ENCODE measurements around the gene NRG4. TPM values are rescaled to one million over a fixed set of nuclear protein-coding genes. Genes with fewer than 3 reads are reported as not detected.
A peak's percentile ranks its signal among the peaks of the same experiment; 100 is the strongest.

Gene NRG4
- total RNA-seq, 1 experiment from 2014 or later: 0.95 TPM

DNA sequence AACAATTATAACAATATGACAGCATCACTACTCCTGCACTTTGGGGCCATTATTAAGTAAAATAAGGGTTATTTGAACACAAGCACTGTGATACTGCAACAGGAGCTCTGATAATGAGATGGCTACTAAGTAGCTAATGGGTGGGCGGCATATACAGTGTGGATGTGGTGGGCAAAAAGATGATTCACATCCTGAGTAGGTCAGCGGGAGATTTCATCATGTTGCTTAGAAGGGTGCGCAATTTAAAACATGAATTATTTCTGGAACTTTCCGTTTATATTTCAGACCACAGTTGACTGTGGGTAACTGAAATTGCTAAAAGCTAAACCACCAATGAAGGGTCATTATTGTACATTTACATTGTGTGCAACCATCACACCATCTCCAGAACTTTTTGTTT, 66.3 kb downstream of the NRG4 start:
- no peaks in the 10 kb centered on the region for H3K36me3 ChIP-seq (ENCODE audit: control insufficient read depth, insufficient read depth, low read length)
- Mint-ChIP-seq H3K27me3 (ENCODE audit: insufficient read depth, unreplicated experiment) (no peaks in the 10 kb centered on the region), H3K27ac (ENCODE audit: unreplicated experiment) (no peak overlapping the region), H3K4me1 (ENCODE audit: low read depth, unreplicated experiment) (no peaks in the 10 kb centered on the region), H3K9me3 (ENCODE audit: unreplicated experiment) (no peaks in the 10 kb centered on the region), H3K36me3 (ENCODE audit: insufficient read depth, unreplicated experiment) (no peaks in the 10 kb centered on the region), H3K4me3 (ENCODE audit: unreplicated experiment) (no peak overlapping the region)
- DNase-seq: no peak
- ChIA-PET POLR2A (no interaction called here), CTCF (no interaction called here)
- no peak for TF ChIP-seq CTCF (IDR thresholded peaks at IDR 0.05; ENCODE audit: insufficient read depth in 1 of 2, low read depth in 1 of 2, low read length in 1 of 2, severe bottlenecking in 1 of 2, unreplicated experiment in 1 of 2)
- no peak overlapping the region for H3K4me3 ChIP-seq (ENCODE audit: low read depth, low read length)
- H3K9me3 ChIP-seq: no peaks in the 10 kb centered on the region
- no peaks in the 10 kb centered on the region for H3K27me3 ChIP-seq (replicated peaks; ENCODE audit: control insufficient read depth, insufficient read depth, low read length)
- no peaks in the 10 kb centered on the region for H3K4me1 ChIP-seq
- BruUV-seq (replicated peaks): no TSS peak
- intact Hi-C loops (cut with micrococcal nuclease; ENCODE audit: unreplicated experiment): loop anchor here (5.0 kb wide), 1 partner anchor 86 kb away; no protein-coding TSS in a partner anchor

- ChIA-PET CTCF (no interaction called here), POLR2A (no interaction called here)
- no peak overlapping the region for H3K4me3 ChIP-seq (ENCODE audit: low read depth, low read length)
- no peaks in the 10 kb centered on the region for H3K4me1 ChIP-seq
- H3K9me3 Mint-ChIP-seq (ENCODE audit: unreplicated experiment): no peaks in the 10 kb centered on the region
- intact Hi-C loops (cut with micrococcal nuclease; ENCODE audit: unreplicated experiment): no loop called here
- no peaks in the 10 kb centered on the region for H3K27me3 ChIP-seq (replicated peaks; ENCODE audit: control insufficient read depth, insufficient read depth, low read length)
- H3K27me3 Mint-ChIP-seq (ENCODE audit: insufficient read depth, unreplicated experiment): no peaks in the 10 kb centered on the region
- DNase-seq: no peak
- no peak for TF ChIP-seq CTCF (IDR thresholded peaks at IDR 0.05; ENCODE audit: insufficient read depth in 1 of 2, low read depth in 1 of 2, low read length in 1 of 2, severe bottlenecking in 1 of 2, unreplicated experiment in 1 of 2)
- H3K36me3 Mint-ChIP-seq (ENCODE audit: insufficient read depth, unreplicated experiment): peaks cover 13% of the 10 kb centered on the region
- H3K27ac Mint-ChIP-seq (ENCODE audit: unreplicated experiment): no peak overlapping the region
- H3K9me3 ChIP-seq: no peaks in the 10 kb centered on the region
- H3K4me3 Mint-ChIP-seq (ENCODE audit: unreplicated experiment): no peak overlapping the region
- TSS peak; percentile 14 for BruUV-seq (replicated peaks)
- H3K4me1 Mint-ChIP-seq (ENCODE audit: low read depth, unreplicated experiment): no peaks in the 10 kb centered on the region
- no peaks in the 10 kb centered on the region for H3K36me3 ChIP-seq (ENCODE audit: control insufficient read depth, insufficient read depth, low read length)
Observed at GRCh38 chr15:75943713-75944215, 68.5 kb downstream of the NRG4 start.

- ChIA-PET POLR2A (no interaction called here), CTCF (no interaction called here)
- intact Hi-C loops (cut with micrococcal nuclease; ENCODE audit: unreplicated experiment): no loop called here
- no peaks in the 10 kb centered on the region for H3K27me3 Mint-ChIP-seq (ENCODE audit: insufficient read depth, unreplicated experiment)
- no peaks in the 10 kb centered on the region for H3K9me3 ChIP-seq
- H3K36me3 Mint-ChIP-seq (ENCODE audit: insufficient read depth, unreplicated experiment): peaks cover 18% of the 10 kb centered on the region
- no peaks in the 10 kb centered on the region for H3K27me3 ChIP-seq (replicated peaks; ENCODE audit: control insufficient read depth, insufficient read depth, low read length)
- no peaks in the 10 kb centered on the region for H3K4me1 Mint-ChIP-seq (ENCODE audit: low read depth, unreplicated experiment)
- no peaks in the 10 kb centered on the region for H3K9me3 Mint-ChIP-seq (ENCODE audit: unreplicated experiment)
- H3K36me3 ChIP-seq (ENCODE audit: control insufficient read depth, insufficient read depth, low read length): no peaks in the 10 kb centered on the region
- no peak overlapping the region for H3K27ac Mint-ChIP-seq (ENCODE audit: unreplicated experiment)
- no peak for TF ChIP-seq CTCF (IDR thresholded peaks at IDR 0.05; ENCODE audit: insufficient read depth in 1 of 2, low read depth in 1 of 2, low read length in 1 of 2, severe bottlenecking in 1 of 2, unreplicated experiment in 1 of 2)
- no TSS peak for BruUV-seq (replicated peaks)
- H3K4me3 ChIP-seq (ENCODE audit: low read depth, low read length): no peak overlapping the region
- no peak overlapping the region for H3K4me3 Mint-ChIP-seq (ENCODE audit: unreplicated experiment)
- DNase-seq: no peak
- H3K4me1 ChIP-seq: no peaks in the 10 kb centered on the region
Observed at GRCh38 chr15:75943246-75943645, 69.0 kb downstream of the NRG4 start.
